GM06990 (cell line): ENCODE measurements around the gene PEX6.

Experiments used
- DNase-seq: peaks from one replicate; pipeline ENCODE4 v3.0.0-alpha.2; 2011; ENCODE audit not compliant: insufficient read length; ENCODE audit errors: extremely low read depth
- H3K27me3 ChIP-seq: replicated peaks from 2 replicates; pipeline ENCODE4 v1.6.0; 2011; ENCODE audit warnings: low read length; ENCODE audit not compliant: control insufficient read depth, insufficient read depth
- H3K36me3 ChIP-seq: 2 replicates; pipeline ENCODE4 v1.5.1; 2011; ENCODE audit warnings: low read length; ENCODE audit not compliant: control insufficient read depth, insufficient read depth
- H3K4me3 ChIP-seq: replicated peaks from 2 replicates; pipeline ENCODE4 v1.5.1; 2011; ENCODE audit warnings: low read depth, mild to moderate bottlenecking, control low read depth, low read length
- CTCF ChIP-seq: IDR thresholded peaks from 2 replicates; pipeline ENCODE4 v1.5.1; 2011; ENCODE audit warnings: low read length, control low read depth, mild to moderate bottlenecking, inconsistent platforms; ENCODE audit not compliant: insufficient read depth, poor library complexity, severe bottlenecking

Gene PEX6

GRCh38 chr6:42963179-42963854 is 15.7 kb downstream of the PEX6 start:
- Histone ChIP-seq H3K4me3 (no peak overlapping the region), H3K27me3 (no peaks in the 10 kb centered on the region), H3K36me3 (peaks cover 19% of the 10 kb centered on the region)
- no peak for TF ChIP-seq CTCF
- no peak for DNase-seq

DNA sequence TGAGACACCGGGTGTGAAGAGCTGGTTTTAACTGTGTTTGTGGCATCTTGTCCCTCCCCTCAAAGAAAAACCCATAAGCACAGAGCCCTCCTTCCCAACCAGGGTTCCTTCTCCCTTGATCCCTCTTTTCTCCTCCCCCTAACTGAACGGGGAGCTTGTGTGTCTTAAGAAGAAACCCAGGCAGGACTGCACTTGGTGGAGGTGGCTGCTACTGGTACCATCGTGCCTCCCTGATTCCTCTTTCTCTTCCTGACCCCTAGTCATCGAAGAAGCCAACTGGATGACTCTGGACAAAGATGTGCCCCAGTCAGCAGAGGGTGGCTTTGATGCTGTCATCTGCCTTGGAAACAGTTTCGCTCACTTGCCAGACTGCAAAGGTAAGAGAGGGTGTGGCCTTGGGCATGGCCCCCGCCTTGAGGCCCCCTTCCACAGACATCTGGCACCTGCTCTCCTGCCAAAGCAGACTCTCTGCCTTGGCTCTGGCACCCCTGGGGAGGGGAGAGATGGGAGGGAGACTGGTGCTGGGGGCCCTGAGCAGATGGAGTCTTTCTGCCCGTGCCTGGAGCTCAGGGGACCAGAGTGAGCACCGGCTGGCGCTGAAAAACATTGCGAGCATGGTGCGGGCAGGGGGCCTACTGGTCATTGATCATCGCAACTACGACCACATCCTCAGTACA is 16.3 kb downstream of the PEX6 start:
- peaks cover 19% of the 10 kb centered on the region for H3K36me3 ChIP-seq
- no peak overlapping the region for H3K4me3 ChIP-seq
- no peaks in the 10 kb centered on the region for H3K27me3 ChIP-seq
- no peak for TF ChIP-seq CTCF
- no peak for DNase-seq

DNA sequence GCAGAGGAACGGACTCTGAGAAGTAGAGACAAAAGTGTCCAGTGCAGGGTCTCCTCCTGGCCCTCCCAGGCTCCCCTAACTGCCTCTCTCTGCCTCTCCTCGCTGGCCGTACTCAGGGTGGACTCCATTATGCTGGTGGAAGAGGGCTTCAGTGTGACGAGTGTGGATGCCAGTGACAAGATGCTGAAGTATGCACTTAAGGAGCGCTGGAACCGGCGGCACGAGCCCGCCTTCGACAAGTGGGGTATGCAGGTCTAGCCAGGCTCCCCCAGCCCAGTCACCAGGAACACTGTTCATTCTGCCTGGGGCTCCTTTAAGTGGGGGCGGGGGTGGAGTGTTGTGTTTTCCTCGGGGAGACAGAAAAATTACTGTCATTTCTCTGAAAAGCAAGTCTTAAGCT is 16.9 kb downstream of the PEX6 start:
- DNase-seq = no peak
- peaks cover 16% of the 10 kb centered on the region for H3K36me3 ChIP-seq
- no peaks in the 10 kb centered on the region for H3K27me3 ChIP-seq
- no peak overlapping the region for H3K4me3 ChIP-seq
- no peak for TF ChIP-seq CTCF

GRCh38 chr6:42961020-42961470 is 17.9 kb downstream of the PEX6 start:
- DNase-seq = no peak
- H3K4me3 ChIP-seq = no peak overlapping the region
- TF ChIP-seq CTCF = no peak
- no peaks in the 10 kb centered on the region for H3K27me3 ChIP-seq
- H3K36me3 ChIP-seq = peaks cover 14% of the 10 kb centered on the region

- peaks cover 14% of the 10 kb centered on the region for H3K36me3 ChIP-seq
- TF ChIP-seq CTCF = no peak
- H3K27me3 ChIP-seq = no peaks in the 10 kb centered on the region
- DNase-seq = no peak
- H3K4me3 ChIP-seq = no peak within 1 kb of the TSS; the same call in 1 of the 2 replicates
These were observed 18.6 kb downstream of the PEX6 start, which contains the start of gene GNMT for GRCh38 chr6:42960243-42961019. Gene GNMT, plus strand, starts transcription at chr6:42960754. Its CDS starts 14 bp downstream, at chr6:42960768.
